Left lung (tissue), 10 donors: Measurements from ENCODE around the gene SLC43A3. TPM values are rescaled to one million over a fixed set of nuclear protein-coding genes. Genes with fewer than 3 reads are reported as not detected.

Source experiments
- ATAC-seq: fragments of 200-7000 bp; cut with Tn5 transposase; one replicate; pipeline ENCODE4 v1.9.1; 2020; ENCODE audit warnings: moderate library complexity
- DNase-seq, 4 donors: peaks; one replicate each; pipeline ENCODE4 v3.0.0-alpha.2; 2013 to 2020
- H3K27ac ChIP-seq, 2 donors: fragments of 200-600 bp; sonication (generic) in 1 of 2; one replicate each; pipeline versions ENCODE4 v1.5.0 to v1.8.0; 2020 to 2021
- H3K27me3 ChIP-seq, 2 donors: fragments of 200-600 bp; sonication (generic) in 1 of 2; one replicate each; pipeline versions ENCODE4 v1.5.0 to v1.8.0; 2020 to 2021
- H3K36me3 ChIP-seq, 2 donors: fragments of 200-600 bp; sonication (generic) in 1 of 2; one replicate each; pipeline versions ENCODE4 v1.5.0 to v1.8.0; 2020 to 2021
- H3K4me1 ChIP-seq, 2 donors: fragments of 200-600 bp; one replicate each; pipeline ENCODE4 v1.8.0; 2021
- H3K4me3 ChIP-seq, 2 donors: fragments of 200-600 bp; sonication (generic) in 1 of 2; one replicate each; pipeline versions ENCODE4 v1.5.0 to v1.8.0; 2020 to 2021; ENCODE audit warnings: mild to moderate bottlenecking in 1 of 2
- H3K9me3 ChIP-seq, 2 donors: fragments of 200-600 bp; sonication (generic) in 1 of 2; one replicate each; pipeline versions ENCODE4 v1.5.0 to v1.8.0; 2020 to 2021
- CTCF ChIP-seq, 2 donors: fragments of 200-600 bp; sonication (generic) in 1 of 2; IDR thresholded peaks; one replicate each; pipeline versions ENCODE4 v1.5.0 to v1.8.0; 2021; ENCODE audit warnings: antibody characterized with exemption in 2 of 2
- intact Hi-C, 2 donors: fragments of 100-400 bp; cut with DNase I; formaldehyde crosslinking; loops; one replicate each; pipeline versions ENCODE4 v1.11.2 to v1.14.2; 2022
- polyA plus RNA-seq, 6 donors: library from polyadenylated mRNA; unstranded; fragments of 120-200 nt; gene quantifications; one replicate each; pipeline ENCODE4 v1.2.1, GENCODE V29; 2013; ENCODE audit not compliant: insufficient read length in 6 of 6
- total RNA-seq, 2 donors: library from RNA; stranded (reverse); fragmentation: NEBNext Ultra II Directional; extraction: Animal tissue kit (Norgen Biotek cat#: 25700); gene quantifications; one replicate each; pipeline ENCODE4 v1.2.1, GENCODE V29; 2021
- donor health status: DM: no; HTN: yes; CAD: no.
- donor health status: DM: no; HTN: no; CAD: no.

The SLC43A3 gene
- total and polyA plus RNA-seq, 8 donors, result 35.0 to 185 (median 40.8) TPM

- no peak for TF ChIP-seq CTCF (IDR thresholded peaks at IDR 0.05)
- Histone ChIP-seq H3K27ac (no peak overlapping the region), H3K9me3 (no peaks in the 10 kb centered on the region), H3K27me3 (peaks cover 0 to 13% of the 10 kb centered on the region in 2 donors), H3K4me1 (no peaks in the 10 kb centered on the region), H3K36me3 (no peaks in the 10 kb centered on the region), H3K4me3 (no peak overlapping the region)
- DNase-seq (no peak), ATAC-seq (peak; percentile 34)
- intact Hi-C loops, result no loop called here
Observed at GRCh38 chr11:57379732-57380131, 47.2 kb downstream of the SLC43A3 start.

- Histone ChIP-seq H3K9me3 (no peaks in the 10 kb centered on the region), H3K27ac (no peak overlapping the region), H3K4me3 (no peak overlapping the region), H3K27me3 (peaks cover 0 to 13% of the 10 kb centered on the region in 2 donors), H3K4me1 (no peaks in the 10 kb centered on the region), H3K36me3 (no peaks in the 10 kb centered on the region)
- no peak for ATAC-seq
- intact Hi-C loops, result no loop called here
- DNase-seq, result no peak
- TF ChIP-seq CTCF (IDR thresholded peaks at IDR 0.05), result no peak
Observed at GRCh38 chr11:57378186-57378585, 48.7 kb downstream of the SLC43A3 start.

GRCh38 chr11:57377107-57377506, 49.8 kb downstream of the SLC43A3 start:
- no peaks in the 10 kb centered on the region for H3K9me3 ChIP-seq
- no peak for ATAC-seq
- H3K27me3 ChIP-seq, result peaks cover 0 to 13% of the 10 kb centered on the region in 2 donors
- no peak overlapping the region for H3K4me3 ChIP-seq
- H3K4me1 ChIP-seq, result no peaks in the 10 kb centered on the region
- no peak overlapping the region for H3K27ac ChIP-seq
- TF ChIP-seq CTCF (IDR thresholded peaks at IDR 0.05), result no peak
- no peak for DNase-seq
- intact Hi-C loops, result no loop called here
- no peaks in the 10 kb centered on the region for H3K36me3 ChIP-seq

- no peaks in the 10 kb centered on the region for H3K9me3 ChIP-seq
- H3K4me3 ChIP-seq, result no peak overlapping the region
- intact Hi-C loops, result no loop called here
- no peak for DNase-seq
- H3K4me1 ChIP-seq, result no peaks in the 10 kb centered on the region
- H3K27ac ChIP-seq, result no peak overlapping the region
- ATAC-seq, result no peak
- H3K27me3 ChIP-seq, result peaks cover 0 to 13% of the 10 kb centered on the region in 2 donors
- no peak for TF ChIP-seq CTCF (IDR thresholded peaks at IDR 0.05)
- H3K36me3 ChIP-seq, result no peaks in the 10 kb centered on the region
Observed at GRCh38 chr11:57376095-57377090, 50.5 kb downstream of the SLC43A3 start.

- no peak for TF ChIP-seq CTCF (IDR thresholded peaks at IDR 0.05)
- Histone ChIP-seq H3K27me3 (peaks cover 0 to 13% of the 10 kb centered on the region in 2 donors), H3K9me3 (no peaks in the 10 kb centered on the region), H3K27ac (no peak overlapping the region), H3K4me1 (no peaks in the 10 kb centered on the region), H3K36me3 (no peaks in the 10 kb centered on the region), H3K4me3 (no peak overlapping the region)
- intact Hi-C loops, result no loop called here
- ATAC-seq (no peak), DNase-seq (peak in 1 of 4 donors; percentile 41)
Observed at GRCh38 chr11:57375490-57375889, 51.4 kb downstream of the SLC43A3 start.
